A549 (cell line): Measurements from ENCODE around the gene ELK1. TPM values are rescaled to one million over a fixed set of nuclear protein-coding genes. Genes with fewer than 3 reads are reported as not detected.

Experiments used
- ATAC-seq, 2 experiments: fragments of 200-7000 bp in 1 of 2; fragments of >200 bp in 1 of 2; cut with Nextera tagmentation in 1 of 2; cut with Tn5 transposase in 1 of 2; 3 replicates each; pipeline versions ENCODE4 v1.8.0 to v1.9.1; 2018 to 2020; ENCODE audit warnings: mild to moderate bottlenecking in 1 of 2, moderate library complexity in 1 of 2
- CTCF ChIA-PET: fragments of 300-600 bp; sonication (Branson Sonifier 250); formaldehyde crosslinking; extraction: SDS; loops from one replicate; lab custom pipeline; 2021; ENCODE audit warnings: antibody characterized with exemption, inconsistent platforms; lab: Yijun Ruan, JAX
- POLR2A ChIA-PET: fragments of 350-600 bp; formaldehyde crosslinking; extraction: SDS; loops from one replicate; lab custom pipeline; 2021; ENCODE audit warnings: antibody characterized with exemption, inconsistent platforms; lab: Yijun Ruan, JAX
- DNase-seq, 2 experiments: peaks; one replicate each; pipeline versions ENCODE4 v3.0.0 to v3.0.0-alpha.2; 2011 to 2016; ENCODE audit warnings: low read depth in 1 of 2, low spot score in 1 of 2
- FAIRE-seq: peaks from 2 replicates; lab custom pipeline; 2011; peaks lifted over from hg19 to GRCh38; lab: Jason Lieb, UNC
- H3K27ac ChIP-seq, 2 experiments: fragments of >200 bp; sonication (Bioruptor Twin); formaldehyde crosslinking; 3 replicates each; pipeline ENCODE4 v1.5.1; 2016 to 2017
- H3K4me1 ChIP-seq: fragments of >200 bp; sonication (Bioruptor Twin); formaldehyde crosslinking; 3 replicates; pipeline ENCODE4 v1.6.1; 2016
- H3K4me2 ChIP-seq: fragments of >200 bp; sonication (Bioruptor Twin); formaldehyde crosslinking; 3 replicates; pipeline ENCODE4 v1.6.1; 2016
- H3K4me3 ChIP-seq: fragments of >200 bp; sonication (Bioruptor Twin); formaldehyde crosslinking; 3 replicates; pipeline ENCODE4 v1.5.1; 2016
- H3K9me3 ChIP-seq: fragments of >200 bp; sonication (Bioruptor Twin); formaldehyde crosslinking; 3 replicates; pipeline ENCODE4 v1.6.1; 2016
- BHLHE40 ChIP-seq: IDR thresholded peaks from 2 replicates; pipeline ENCODE4 v1.6.1; 2012; ENCODE audit warnings: low read depth, low read length, inconsistent platforms
- CHD2 ChIP-seq: fragments of 150-350 bp; IDR thresholded peaks from 2 replicates; pipeline ENCODE4 v1.6.1; 2014; ENCODE audit warnings: low read length; ENCODE audit not compliant: partially characterized antibody
- EHF ChIP-seq: fragments of 250-450 bp; sonication (Bioruptor Pico); IDR thresholded peaks from 2 replicates; pipeline ENCODE4 v1.5.0; 2020; ENCODE audit warnings: mild to moderate bottlenecking
- EP300 ChIP-seq, 2 experiments: fragments of >200 bp; sonication (Bioruptor Twin); formaldehyde crosslinking; IDR thresholded peaks; 2 replicates in 1 of 2; 3 replicates in 1 of 2; pipeline ENCODE4 v1.6.1; 2016 to 2017
- GATA3 ChIP-seq: IDR thresholded peaks from 2 replicates; pipeline ENCODE4 v1.6.1; 2012; ENCODE audit warnings: borderline replicate concordance
- HEYL ChIP-seq: fragments of 250-450 bp; sonication (Bioruptor Pico); IDR thresholded peaks from 2 replicates; pipeline ENCODE4 v1.8.0; 2021; ENCODE audit warnings: mild to moderate bottlenecking, moderate library complexity
- HOXB13 ChIP-seq: fragments of 250-450 bp; sonication (Bioruptor Pico); IDR thresholded peaks from 2 replicates; pipeline ENCODE4 v1.5.0; 2020; ENCODE audit warnings: low read depth, mild to moderate bottlenecking, moderate library complexity
- MAZ ChIP-seq: fragments of 150-350 bp; IDR thresholded peaks from 2 replicates; pipeline ENCODE4 v1.6.1; 2014; ENCODE audit warnings: antibody characterized with exemption, low read depth, low read length, borderline replicate concordance
- MYC ChIP-seq: IDR thresholded peaks from 2 replicates; pipeline ENCODE4 v1.6.1; 2012; ENCODE audit warnings: mild to moderate bottlenecking, inconsistent platforms, low read length, improper control_type of control experiment, borderline replicate concordance
- POLR2AphosphoS2 ChIP-seq: conservative IDR thresholded peaks from 2 replicates; pipeline ENCODE4 v1.6.1; 2012; ENCODE audit warnings: low read length, improper control_type of control experiment, inconsistent platforms
- RAD21 ChIP-seq, 2 experiments: fragments of >200 bp in 1 of 2; sonication (Bioruptor Twin) in 1 of 2; formaldehyde crosslinking in 1 of 2; IDR thresholded peaks in 1 of 2; conservative IDR thresholded peaks in 1 of 2; 2 replicates in 1 of 2; 3 replicates in 1 of 2; pipeline ENCODE4 v1.6.1; 2012 to 2018; ENCODE audit warnings: inconsistent platforms in 1 of 2
- RARB ChIP-seq: fragments of 250-450 bp; sonication (Bioruptor Pico); IDR thresholded peaks from 2 replicates; pipeline ENCODE4 v1.8.0; 2021; ENCODE audit warnings: mild to moderate bottlenecking, moderate library complexity
- RCOR1 ChIP-seq: fragments of 150-350 bp; IDR thresholded peaks from 2 replicates; pipeline ENCODE4 v1.6.1; 2014; ENCODE audit warnings: antibody characterized with exemption, low read length, low read depth
- SREBF2 ChIP-seq: fragments of 450-650 bp; IDR thresholded peaks from 2 replicates; pipeline ENCODE4 v1.6.1; 2014; ENCODE audit warnings: mild to moderate bottlenecking, moderate library complexity
- TFCP2L1 ChIP-seq: fragments of 250-450 bp; sonication (Bioruptor Pico); IDR thresholded peaks from 2 replicates; pipeline ENCODE4 v1.5.0; 2021; ENCODE audit warnings: mild to moderate bottlenecking
- ZFP36 ChIP-seq: fragments of 450-650 bp; IDR thresholded peaks from 2 replicates; pipeline ENCODE4 v1.6.1; 2014; ENCODE audit warnings: borderline replicate concordance; ENCODE audit not compliant: partially characterized antibody
- whole genome bisulfite sequencing: methylation state at CpG from one replicate; pipeline ENCODE4 v1.1.6; 2017; ENCODE audit errors: missing lambda C conversion rate; 5-methylcytosine and 5-hydroxymethylcytosine counted together
- polyA plus RNA-seq, 4 experiments: library from polyadenylated mRNA; depleted of rRNA in 3 of 4; stranded (reverse); fragments of >200 nt; fragmentation: RNase III in 1 of 4; extraction: RNeasy Plus Mini Kit Qiagen cat#74134 plus additional on column Dnase treatment in 1 of 4; gene quantifications; 2 replicates in 3 of 4; 3 replicates in 1 of 4; pipeline ENCODE4 v1.2.3, GENCODE V29; 2011 to 2017
- TF ChIP-seq, protein P1 (sequence below): IDR thresholded peaks from 2 replicates; pipeline ENCODE4 v1.6.1; 2012
- TF ChIP-seq, protein P2 (sequence below): fragments of >200 bp; sonication (Bioruptor Twin); formaldehyde crosslinking; IDR thresholded peaks from 2 replicates; pipeline ENCODE4 v1.6.1; 2016
- TF ChIP-seq, protein P3 (sequence below): fragments of 150-350 bp; IDR thresholded peaks from 2 replicates; pipeline ENCODE4 v1.6.1; 2014; ENCODE audit warnings: low read depth, mild to moderate bottlenecking, low read length
- TF ChIP-seq, protein P4 (sequence below): fragments of 450-650 bp; IDR thresholded peaks from 2 replicates; pipeline ENCODE4 v1.6.1; 2014; ENCODE audit warnings: antibody characterized with exemption
- TF ChIP-seq, protein P5 (sequence below): IDR thresholded peaks from 2 replicates; pipeline ENCODE4 v1.6.1; 2012

The ELK1 gene
- polyA plus RNA-seq, 2 of the 4 experiments (the other 2 are of a cell fraction) = 14.6 to 23.5 TPM

DNA sequence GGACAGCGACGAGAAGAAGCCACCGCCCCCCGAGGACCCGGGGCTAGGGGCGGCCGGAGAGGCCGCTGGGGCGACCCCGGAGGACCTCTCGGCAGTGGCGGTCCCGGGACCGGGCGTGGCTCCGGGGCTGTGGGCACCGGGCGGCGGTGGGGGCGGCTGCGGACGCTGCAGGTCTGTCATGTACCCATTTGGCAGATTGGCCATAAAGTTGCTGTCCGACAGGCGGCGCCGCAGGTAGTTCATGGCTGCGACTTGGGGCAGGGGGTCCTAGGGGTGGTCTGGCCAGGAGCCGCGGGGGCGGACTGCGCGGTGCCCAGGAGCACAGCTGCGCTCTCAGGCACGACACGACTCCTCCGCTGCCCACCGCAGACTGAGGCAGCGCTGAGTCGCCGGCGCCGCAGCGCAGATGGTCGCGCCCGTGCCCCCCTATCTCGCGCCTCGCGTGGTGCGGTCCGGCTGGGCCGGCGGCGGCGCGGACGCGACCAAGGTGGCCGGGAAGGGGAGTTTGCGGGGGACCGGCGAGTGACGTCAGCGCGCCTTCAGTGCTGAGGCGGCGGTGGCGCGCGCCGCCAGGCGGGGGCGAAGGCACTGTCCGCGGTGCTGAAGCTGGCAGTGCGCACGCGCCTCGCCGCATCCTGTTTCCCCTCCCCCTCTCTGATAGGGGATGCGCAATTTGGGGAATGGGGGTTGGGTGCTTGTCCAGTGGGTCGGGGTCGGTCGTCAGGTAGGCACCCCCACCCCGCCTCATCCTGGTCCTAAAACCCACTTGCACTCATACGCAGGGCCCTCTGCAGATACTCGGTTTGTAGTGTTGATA, 30.7 kb downstream of the ELK1 start, which contains the start of gene SYN1 (continued):
- TF ChIP-seq MYC (0 out of 2 replicates have a peak, but pooled peaks have one; percentile 18), RAD21 (conservative IDR thresholded peaks at IDR 0.05 in 1 of 2, IDR thresholded peaks at IDR 0.05 in 1 of 2) (peak in 1 of 2 experiments; percentile 13; a peak in 1 of 5 replicates), HEYL (CRISPR knock-in tag) (no peak), TFCP2L1 (no peak), SREBF2 (no peak)
- TF ChIP-seq, protein P1, sequence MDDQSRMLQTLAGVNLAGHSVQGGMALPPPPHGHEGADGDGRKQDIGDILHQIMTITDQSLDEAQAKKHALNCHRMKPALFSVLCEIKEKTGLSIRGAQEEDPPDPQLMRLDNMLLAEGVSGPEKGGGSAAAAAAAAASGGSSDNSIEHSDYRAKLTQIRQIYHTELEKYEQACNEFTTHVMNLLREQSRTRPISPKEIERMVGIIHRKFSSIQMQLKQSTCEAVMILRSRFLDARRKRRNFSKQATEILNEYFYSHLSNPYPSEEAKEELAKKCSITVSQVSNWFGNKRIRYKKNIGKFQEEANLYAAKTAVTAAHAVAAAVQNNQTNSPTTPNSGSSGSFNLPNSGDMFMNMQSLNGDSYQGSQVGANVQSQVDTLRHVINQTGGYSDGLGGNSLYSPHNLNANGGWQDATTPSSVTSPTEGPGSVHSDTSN = no peak
- TF ChIP-seq, all 56 proteins: peak for 7

DNA sequence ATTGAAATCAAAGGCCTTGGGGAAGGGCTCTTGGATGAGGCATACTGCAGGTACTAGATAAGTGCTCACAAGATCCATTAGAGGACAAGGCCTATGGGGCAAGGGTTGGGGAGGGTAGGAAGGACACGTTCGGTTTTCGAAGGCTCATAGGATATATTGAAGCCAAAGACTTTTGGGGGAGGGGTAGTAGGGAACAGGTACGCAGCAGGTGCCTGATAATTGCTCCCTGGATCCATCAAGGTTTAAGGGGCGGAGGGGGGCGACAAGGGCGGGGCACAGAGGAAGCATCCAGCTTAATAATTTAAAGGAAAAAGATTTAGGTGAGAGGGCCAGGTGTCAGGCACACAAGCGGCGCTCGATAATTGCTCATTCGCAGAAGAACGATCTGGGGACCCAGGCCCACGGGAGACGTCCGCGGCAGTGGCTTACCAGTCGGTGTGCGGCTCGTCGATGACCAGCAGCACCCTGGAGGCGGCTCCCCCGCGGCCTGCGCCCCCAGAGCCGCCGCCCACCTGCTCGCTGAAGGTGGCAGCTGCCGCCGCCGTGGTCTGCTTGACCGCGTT, 31.4 kb downstream of the ELK1 start:
- H3K4me3 ChIP-seq = peak overlapping the region; percentile 33
- WGBS = 33% methylated on average over 18 of the region's 32 CpGs

More for the DNA sequence above, 31.4 kb downstream of the ELK1 start:
- TF ChIP-seq GATA3 = no peak
- TF ChIP-seq EHF = no peak
- TF ChIP-seq RCOR1 = no peak
- TF ChIP-seq RAD21 (conservative IDR thresholded peaks at IDR 0.05 in 1 of 2, IDR thresholded peaks at IDR 0.05 in 1 of 2) = no peak
- TF ChIP-seq, protein P2, sequence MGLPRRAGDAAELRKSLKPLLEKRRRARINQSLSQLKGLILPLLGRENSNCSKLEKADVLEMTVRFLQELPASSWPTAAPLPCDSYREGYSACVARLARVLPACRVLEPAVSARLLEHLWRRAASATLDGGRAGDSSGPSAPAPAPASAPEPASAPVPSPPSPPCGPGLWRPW = no peak
- TF ChIP-seq EP300 (IDR thresholded peaks at IDR 0.05) = no peak
- no peak for TF ChIP-seq ZFP36
- no peak for TF ChIP-seq HOXB13
- TF ChIP-seq MYC = no peak
- TF ChIP-seq POLR2AphosphoS2 = no peak
- TF ChIP-seq, protein P3, sequence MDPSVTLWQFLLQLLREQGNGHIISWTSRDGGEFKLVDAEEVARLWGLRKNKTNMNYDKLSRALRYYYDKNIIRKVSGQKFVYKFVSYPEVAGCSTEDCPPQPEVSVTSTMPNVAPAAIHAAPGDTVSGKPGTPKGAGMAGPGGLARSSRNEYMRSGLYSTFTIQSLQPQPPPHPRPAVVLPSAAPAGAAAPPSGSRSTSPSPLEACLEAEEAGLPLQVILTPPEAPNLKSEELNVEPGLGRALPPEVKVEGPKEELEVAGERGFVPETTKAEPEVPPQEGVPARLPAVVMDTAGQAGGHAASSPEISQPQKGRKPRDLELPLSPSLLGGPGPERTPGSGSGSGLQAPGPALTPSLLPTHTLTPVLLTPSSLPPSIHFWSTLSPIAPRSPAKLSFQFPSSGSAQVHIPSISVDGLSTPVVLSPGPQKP = no peak
- TF ChIP-seq, protein P1 = no peak
- no peak for TF ChIP-seq MAZ
- no peak for TF ChIP-seq BHLHE40
- TF ChIP-seq, protein P4, sequence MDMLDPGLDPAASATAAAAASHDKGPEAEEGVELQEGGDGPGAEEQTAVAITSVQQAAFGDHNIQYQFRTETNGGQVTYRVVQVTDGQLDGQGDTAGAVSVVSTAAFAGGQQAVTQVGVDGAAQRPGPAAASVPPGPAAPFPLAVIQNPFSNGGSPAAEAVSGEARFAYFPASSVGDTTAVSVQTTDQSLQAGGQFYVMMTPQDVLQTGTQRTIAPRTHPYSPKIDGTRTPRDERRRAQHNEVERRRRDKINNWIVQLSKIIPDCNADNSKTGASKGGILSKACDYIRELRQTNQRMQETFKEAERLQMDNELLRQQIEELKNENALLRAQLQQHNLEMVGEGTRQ = no peak
- no peak for TF ChIP-seq RARB (CRISPR knock-in tag)
- TF ChIP-seq, protein P5, sequence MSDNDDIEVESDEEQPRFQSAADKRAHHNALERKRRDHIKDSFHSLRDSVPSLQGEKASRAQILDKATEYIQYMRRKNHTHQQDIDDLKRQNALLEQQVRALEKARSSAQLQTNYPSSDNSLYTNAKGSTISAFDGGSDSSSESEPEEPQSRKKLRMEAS = no peak
- TF ChIP-seq CHD2 = no peak
- ATAC-seq (no peak), FAIRE-seq (no peak), DNase-seq (no peak)
- H3K4me1 ChIP-seq = no peaks in the 10 kb centered on the region
- no peaks in the 10 kb centered on the region for H3K9me3 ChIP-seq
- peak overlapping the region; percentile 70 for H3K4me2 ChIP-seq
- POLR2A ChIA-PET = no interaction called here
- CTCF ChIA-PET = interaction anchor here (1.0 kb wide), 1 partner anchor 95 kb away, joined by 3 read pairs; no protein-coding TSS in a partner anchor
- H3K27ac ChIP-seq = no peak overlapping the region
